Gastroesophageal sphincter (tissue), 4 donors: ENCODE data around the gene ANKFY1. TPM values are rescaled to one million over a fixed set of nuclear protein-coding genes. Genes with fewer than 3 reads are reported as not detected.

Source experiments
- ATAC-seq: fragments of 150-250 bp; one replicate; pipeline ENCODE4 v1.9.1; 2016; ENCODE audit warnings: mild to moderate bottlenecking, moderate library complexity
- H3K27ac ChIP-seq, 4 donors: fragments of 200-600 bp; sonication (generic) in 3 of 4; 1 replicate in 3 of 4; 2 replicates in 1 of 4; pipeline ENCODE4 v1.5.1; 2016 to 2019
- H3K27me3 ChIP-seq: fragments of 200-600 bp; sonication (generic); one replicate; pipeline ENCODE4 v1.5.1; 2019
- H3K36me3 ChIP-seq, 2 donors: fragments of 200-600 bp; sonication (generic); one replicate each; pipeline ENCODE4 v1.5.1; 2019; ENCODE audit warnings: control low read depth in 1 of 2
- H3K4me1 ChIP-seq, 3 donors: fragments of 200-600 bp; sonication (generic); 1 replicate in 2 of 3; 2 replicates in 1 of 3; pipeline ENCODE4 v1.5.1; 2016 to 2019; ENCODE audit warnings: control low read depth in 2 of 3
- H3K4me3 ChIP-seq, 2 donors: fragments of 200-600 bp; sonication (generic); one replicate each; pipeline ENCODE4 v1.5.1; 2019; ENCODE audit warnings: mild to moderate bottlenecking in 1 of 2, moderate library complexity in 1 of 2
- H3K9me3 ChIP-seq, 3 donors: fragments of 200-600 bp; sonication (generic); one replicate each; pipeline ENCODE4 v1.5.1; 2017 to 2019; ENCODE audit warnings: control low read depth in 2 of 3
- CTCF ChIP-seq, 4 experiments: fragments of 200-600 bp in 2 of 4; fragments of 450-650 bp in 2 of 4; sonication (generic) in 1 of 4; IDR thresholded peaks; one replicate each; pipeline ENCODE4 v1.5.1; 2017 to 2019; ENCODE audit warnings: antibody characterized with exemption in 4 of 4, mild to moderate bottlenecking in 2 of 4, moderate library complexity in 2 of 4
- EP300 ChIP-seq: sonication (generic); formaldehyde crosslinking; IDR thresholded peaks from one replicate; pipeline ENCODE4 v1.6.1; 2017; ENCODE audit warnings: antibody characterized with exemption, mild to moderate bottlenecking
- POLR2A ChIP-seq, 2 donors: fragments of 450-650 bp; IDR thresholded peaks; one replicate each; pipeline ENCODE4 v1.6.1; 2017; ENCODE audit warnings: antibody characterized with exemption in 2 of 2, mild to moderate bottlenecking in 2 of 2, moderate library complexity in 1 of 2
- POLR2AphosphoS5 ChIP-seq: sonication (generic); formaldehyde crosslinking; IDR thresholded peaks from one replicate; pipeline ENCODE4 v1.6.1; 2017; ENCODE audit warnings: antibody characterized with exemption
- WGBS, 2 donors: methylation state at CpG; one replicate each; pipeline ENCODE4 v1.1.5; 2018; ENCODE audit warnings: low coverage in 1 of 2; 5-methylcytosine and 5-hydroxymethylcytosine counted together
- total RNA-seq, 4 donors: library from RNA; depleted of rRNA; stranded (reverse); fragments of >200 nt; gene quantifications; one replicate each; pipeline ENCODE4 v1.1.0, GENCODE V29; 2016

ANKFY1 gene
- total RNA-seq, 4 donors from 2014 or later = 22.4 to 46.4 (median 40.2) TPM

GRCh38 chr17:4170639-4171280 is 93.0 kb downstream of the ANKFY1 start:
- 85% methylated on average over 7 of the region's 27 CpGs; no CpG with 5 or more reads in 1 of the 2 donors for WGBS, 2 donors
- Histone ChIP-seq H3K4me3 (no peak overlapping the region), H3K27me3 (no peaks in the 10 kb centered on the region), H3K9me3 (no peaks in the 10 kb centered on the region), H3K4me1 (no peaks in the 10 kb centered on the region), H3K27ac (no peak overlapping the region), H3K36me3 (peaks cover 0 to 100% of the 10 kb centered on the region in 2 donors)
- TF ChIP-seq POLR2A (IDR thresholded peaks at IDR 0.05) (no peak), EP300 (no peak)
- no peak for ATAC-seq

DNA sequence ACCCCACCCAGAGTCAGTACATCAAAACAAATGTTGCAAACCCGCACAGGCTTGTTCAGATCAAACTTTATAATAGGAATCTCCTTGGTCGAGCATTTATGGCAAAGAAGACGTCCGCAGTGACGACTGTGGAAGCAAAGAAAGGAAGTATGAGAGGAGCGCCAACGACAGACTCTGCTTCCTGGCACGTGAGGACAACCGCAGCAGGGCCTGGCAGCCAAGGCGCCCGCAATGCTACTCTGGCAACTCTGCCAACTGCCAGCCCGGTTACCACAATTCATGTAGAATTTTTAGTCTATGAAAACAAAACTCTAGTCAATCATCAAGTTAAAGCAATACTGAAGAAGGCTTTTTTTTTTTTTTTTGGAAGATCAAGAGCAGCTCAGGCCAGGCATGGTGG is 96.0 kb downstream of the ANKFY1 start:
- 92 to 93% methylated on average over 3 to 10 of the region's 12 CpGs for WGBS, 2 donors
- TF ChIP-seq EP300 (no peak), POLR2AphosphoS5 (no peak), POLR2A (IDR thresholded peaks at IDR 0.05) (no peak), CTCF (IDR thresholded peaks at IDR 0.05) (no peak)
- peaks cover 0 to 91% of the 10 kb centered on the region in 2 donors for H3K36me3 ChIP-seq
- no peak overlapping the region for H3K4me3 ChIP-seq
- H3K27me3 ChIP-seq = no peaks in the 10 kb centered on the region
- ATAC-seq = no peak
- no peaks in the 10 kb centered on the region for H3K9me3 ChIP-seq
- no peak overlapping the region for H3K27ac ChIP-seq
- H3K4me1 ChIP-seq = peaks cover 0 to 15% (median 0%) of the 10 kb centered on the region in 3 donors

DNA sequence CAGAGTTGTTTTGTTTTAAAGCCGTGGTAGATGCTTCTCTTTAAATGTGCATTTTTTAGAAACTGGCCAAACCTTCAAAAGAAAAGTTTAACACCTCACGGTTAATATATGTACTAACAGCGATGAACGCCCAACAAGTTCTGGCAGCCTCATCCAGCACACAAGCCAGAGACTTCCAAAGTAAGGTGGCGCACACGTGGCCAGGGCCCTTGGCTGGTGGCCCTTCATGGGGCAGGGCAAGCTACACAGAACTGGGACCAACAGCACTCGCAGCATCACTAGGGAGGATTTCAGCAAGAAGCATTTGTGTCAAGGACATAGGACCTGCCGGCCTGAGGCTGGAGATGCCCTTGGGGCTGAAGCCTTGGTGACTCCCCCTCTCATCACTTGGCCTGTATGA is 97.4 kb downstream of the ANKFY1 start:
- ATAC-seq = no peak

DNA sequence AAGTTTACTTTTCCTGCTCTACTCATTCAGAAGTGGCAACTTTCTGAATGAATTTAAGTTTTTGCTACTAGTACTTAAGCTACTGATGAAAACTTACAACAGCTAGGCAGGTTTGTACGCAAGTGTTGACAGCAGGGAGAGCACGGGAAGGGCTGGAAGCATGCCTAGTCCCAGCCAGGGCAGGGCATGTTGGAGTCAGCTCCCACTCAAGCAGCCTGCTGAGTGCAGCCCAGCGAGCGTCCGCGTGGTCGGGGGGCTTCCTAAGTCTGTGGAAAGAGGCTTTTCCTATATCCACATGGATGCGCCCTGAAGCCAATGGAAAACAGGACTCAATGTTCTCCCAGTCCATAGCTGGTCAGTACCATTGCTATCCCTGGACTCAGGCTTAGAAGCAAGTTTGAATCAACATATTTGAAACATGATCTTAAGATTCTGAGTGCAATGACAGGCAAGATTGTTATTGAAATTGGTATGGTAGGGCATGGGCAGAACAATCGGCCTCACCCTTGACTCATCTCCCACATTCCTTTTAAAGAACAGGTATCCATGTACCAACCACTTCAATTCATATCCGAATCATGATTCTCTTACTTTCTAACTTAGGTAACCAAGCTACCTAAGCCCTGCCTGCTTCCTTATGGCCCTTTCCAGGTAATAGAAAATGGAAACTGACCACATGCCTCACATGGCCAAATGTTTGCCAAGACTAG is 98.3 kb downstream of the ANKFY1 start:
- H3K27ac ChIP-seq = no peak overlapping the region
- TF ChIP-seq POLR2A (IDR thresholded peaks at IDR 0.05) (no peak), EP300 (no peak), CTCF (IDR thresholded peaks at IDR 0.05) (no peak), POLR2AphosphoS5 (no peak)
- no peak for ATAC-seq
- 84 to 92% methylated on average over 2 to 10 of the region's 10 CpGs for WGBS, 2 donors
- peaks cover 0 to 69% of the 10 kb centered on the region in 2 donors for H3K36me3 ChIP-seq
- peaks cover 0 to 16% (median 0%) of the 10 kb centered on the region in 3 donors for H3K4me1 ChIP-seq
- no peak overlapping the region for H3K4me3 ChIP-seq
- H3K9me3 ChIP-seq = no peaks in the 10 kb centered on the region
- no peaks in the 10 kb centered on the region for H3K27me3 ChIP-seq

More for the DNA sequence above, 97.4 kb downstream of the ANKFY1 start:
- WGBS, 2 donors = 77 to 93% methylated on average over 3 to 5 of the region's 8 CpGs
- Histone ChIP-seq H3K27me3 (no peaks in the 10 kb centered on the region), H3K27ac (no peak overlapping the region), H3K4me1 (peaks cover 0 to 16% (median 0%) of the 10 kb centered on the region in 3 donors), H3K9me3 (no peaks in the 10 kb centered on the region), H3K36me3 (peaks cover 0 to 77% of the 10 kb centered on the region in 2 donors), H3K4me3 (no peak overlapping the region)
- TF ChIP-seq CTCF (IDR thresholded peaks at IDR 0.05) (no peak), EP300 (no peak), POLR2A (IDR thresholded peaks at IDR 0.05) (no peak), POLR2AphosphoS5 (no peak)

DNA sequence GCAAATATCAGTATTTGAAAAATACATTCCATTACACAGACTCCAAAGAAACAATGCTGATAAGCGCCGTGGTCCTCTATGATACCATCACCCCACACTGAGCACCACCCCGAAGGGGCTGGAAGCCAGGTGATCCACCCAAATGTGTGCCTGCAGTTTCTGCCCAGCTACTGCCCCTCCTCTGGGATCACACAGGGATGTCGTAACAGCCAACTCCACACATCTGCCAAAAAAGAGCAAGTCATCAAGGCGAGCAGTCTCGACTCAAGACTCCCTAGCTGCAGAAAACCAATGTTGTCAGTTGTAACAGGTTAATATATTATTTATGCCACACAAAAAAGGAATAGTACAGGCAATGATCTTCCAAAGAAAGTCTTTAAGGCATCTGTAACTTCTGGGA is 99.8 kb downstream of the ANKFY1 start:
- ATAC-seq = peak; percentile 55
- Histone ChIP-seq H3K4me1 (peaks cover 0 to 16% (median 0%) of the 10 kb centered on the region in 3 donors), H3K36me3 (peaks cover 0 to 69% of the 10 kb centered on the region in 2 donors), H3K27me3 (no peaks in the 10 kb centered on the region), H3K9me3 (no peaks in the 10 kb centered on the region), H3K4me3 (no peak overlapping the region), H3K27ac (peak overlapping the region in 1 of 4 donors; percentile 18)
- TF ChIP-seq EP300 = no peak
- no peak for TF ChIP-seq CTCF (IDR thresholded peaks at IDR 0.05)
- TF ChIP-seq POLR2A (IDR thresholded peaks at IDR 0.05) = no peak
- no peak for TF ChIP-seq POLR2AphosphoS5
- WGBS, 2 donors = 41 to 65% methylated on average over 6 of the region's 6 CpGs
